Suprapubic skin (tissue), 4 donors: ENCODE data around the gene NVL.

ENCODE experiments used
- CTCF ChIP-seq, 2 donors: fragments of 200-600 bp in 1 of 2; fragments of 450-650 bp in 1 of 2; sonication (generic) in 1 of 2; IDR thresholded peaks; one replicate each; pipeline ENCODE4 v1.5.1; 2016 to 2019; ENCODE audit warnings: antibody characterized with exemption in 2 of 2, mild to moderate bottlenecking in 1 of 2, moderate library complexity in 1 of 2
- EP300 ChIP-seq: sonication (generic); formaldehyde crosslinking; IDR thresholded peaks from one replicate; pipeline ENCODE4 v1.6.1; 2017; ENCODE audit warnings: antibody characterized with exemption
- POLR2AphosphoS5 ChIP-seq, 3 donors: sonication (generic); formaldehyde crosslinking; IDR thresholded peaks; one replicate each; pipeline ENCODE4 v1.6.1; 2017; ENCODE audit warnings: antibody characterized with exemption in 3 of 3

- TF ChIP-seq CTCF (IDR thresholded peaks at IDR 0.05): no peak
- TF ChIP-seq EP300: no peak
- TF ChIP-seq POLR2AphosphoS5 (IDR thresholded peaks at IDR 0.05): no peak
These were observed 28.3 kb upstream of the NVL start for GRCh38 chr1:224358237-224358636.
